NCI-H524 treated with DMSO at 0.1 percent for 48 hours (cell line): Measurements from ENCODE around the gene RBBP8NL.

Experiments used
- DNase-seq: peaks from one replicate; lab custom pipeline; 2025; lab: John Stamatoyannopoulos, UW

The RBBP8NL gene

DNA sequence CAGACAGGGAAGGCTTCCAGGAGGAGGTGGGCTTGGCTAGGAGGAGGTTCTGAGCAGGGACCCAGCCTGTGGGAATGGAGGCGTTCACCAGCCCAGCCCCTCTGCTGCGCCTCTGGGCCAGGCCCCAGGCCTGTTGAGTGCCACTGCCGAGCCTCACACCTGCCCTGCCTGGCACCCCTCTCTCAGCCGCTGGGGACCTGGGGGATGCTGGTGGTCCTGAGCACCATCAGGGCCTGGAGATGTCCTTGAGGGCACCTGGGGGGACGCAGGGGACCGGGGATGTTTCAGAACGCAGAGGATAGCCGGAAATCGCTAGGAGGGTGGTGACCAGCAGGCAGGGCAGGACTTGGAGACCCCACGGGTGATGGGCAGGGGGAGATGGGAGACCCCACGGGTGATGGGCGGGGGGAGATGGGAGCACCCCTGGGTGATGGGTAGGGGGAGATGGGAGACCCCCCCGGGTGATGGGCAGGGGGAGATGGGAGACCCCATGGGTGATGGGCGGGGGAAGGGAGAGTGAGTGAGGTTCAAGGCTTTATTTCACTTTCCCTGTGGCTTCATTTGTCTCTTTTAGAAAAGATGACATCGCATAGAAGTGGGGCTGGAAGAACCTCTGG lies 35.7 kb upstream of the RBBP8NL start:
- DNase-seq = no peak

DNA sequence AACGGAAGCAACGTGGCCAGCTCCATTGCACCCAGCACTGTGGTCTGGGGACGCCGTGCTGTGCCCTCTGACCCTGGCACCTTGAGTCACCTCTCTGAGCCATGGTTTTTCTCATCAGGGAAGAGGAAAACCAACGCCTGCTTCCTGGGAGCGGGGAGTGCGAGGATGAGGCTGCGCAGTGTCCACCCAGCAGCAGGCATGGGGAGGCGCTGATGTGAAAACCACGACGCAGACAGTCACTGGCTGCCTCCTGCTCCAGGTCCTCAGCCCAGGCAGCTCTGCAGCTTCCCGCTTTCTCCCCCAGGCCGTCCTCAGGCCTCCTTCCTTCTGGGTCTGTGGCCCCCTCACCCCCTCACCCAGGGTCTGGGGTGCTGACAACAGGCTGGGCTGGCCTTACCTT lies 34.5 kb upstream of the RBBP8NL start:
- no peak for DNase-seq

DNA sequence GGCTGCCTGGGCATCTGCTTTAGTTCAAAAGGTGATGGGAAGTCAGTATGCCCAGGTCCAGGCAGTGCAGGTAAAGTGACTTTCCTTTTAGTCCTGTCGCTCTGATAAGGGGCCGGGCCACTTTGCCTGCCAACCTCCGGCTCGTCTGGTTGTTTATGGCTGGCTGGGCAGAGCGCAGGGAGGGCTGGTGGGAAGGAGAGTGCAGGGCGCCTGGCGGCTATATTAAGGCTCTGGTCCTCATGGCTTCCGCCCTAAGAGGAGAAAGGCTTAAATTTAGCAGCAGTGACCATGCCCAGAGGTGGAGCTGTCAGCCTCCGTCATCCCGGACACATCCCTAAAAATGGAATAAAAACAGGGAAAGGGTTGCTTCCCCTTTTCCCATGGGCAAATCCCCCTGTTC lies 33.8 kb upstream of the RBBP8NL start:
- DNase-seq = no peak

DNA sequence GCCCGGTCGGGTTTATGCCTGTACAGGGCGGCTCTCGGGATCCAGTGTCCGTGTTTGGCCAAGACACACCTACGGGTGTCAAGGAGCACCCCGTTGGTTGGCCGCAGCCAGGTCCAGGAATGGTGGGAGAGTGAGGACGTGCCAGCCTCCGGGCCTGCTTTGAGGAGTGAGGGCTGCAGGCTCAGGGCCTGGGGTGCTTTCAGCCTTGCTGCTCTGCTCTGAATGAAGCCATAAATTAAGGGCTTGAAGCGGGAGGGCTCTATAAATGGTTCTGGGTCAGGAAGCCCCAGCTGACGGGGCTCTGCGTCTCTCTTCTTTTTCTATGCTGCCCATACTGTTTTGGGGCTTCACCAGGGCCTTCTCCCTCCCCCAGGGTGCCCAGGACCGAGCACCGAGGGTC lies 33.3 kb upstream of the RBBP8NL start:
- DNase-seq = no peak

DNA sequence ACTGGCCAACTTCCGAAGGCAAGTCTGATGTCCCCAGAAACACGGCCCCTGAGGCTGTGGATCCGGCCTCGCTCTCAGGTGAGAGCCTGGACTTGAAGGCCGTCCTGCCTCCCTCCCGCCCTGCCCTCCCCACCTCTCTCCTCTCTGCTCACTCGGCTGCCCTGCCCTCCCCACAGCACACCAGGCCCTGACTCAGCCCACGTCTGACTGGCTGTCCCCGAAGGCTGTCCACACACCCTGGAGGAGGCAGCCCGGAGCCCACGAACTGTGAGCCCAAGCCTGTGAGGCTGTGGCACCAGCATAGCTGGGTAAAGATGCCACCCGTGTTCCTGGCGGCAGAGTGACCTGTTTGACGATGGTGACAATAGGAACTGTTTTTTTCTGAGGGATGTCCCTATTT lies 32.1 kb upstream of the RBBP8NL start:
- DNase-seq = no peak

DNA sequence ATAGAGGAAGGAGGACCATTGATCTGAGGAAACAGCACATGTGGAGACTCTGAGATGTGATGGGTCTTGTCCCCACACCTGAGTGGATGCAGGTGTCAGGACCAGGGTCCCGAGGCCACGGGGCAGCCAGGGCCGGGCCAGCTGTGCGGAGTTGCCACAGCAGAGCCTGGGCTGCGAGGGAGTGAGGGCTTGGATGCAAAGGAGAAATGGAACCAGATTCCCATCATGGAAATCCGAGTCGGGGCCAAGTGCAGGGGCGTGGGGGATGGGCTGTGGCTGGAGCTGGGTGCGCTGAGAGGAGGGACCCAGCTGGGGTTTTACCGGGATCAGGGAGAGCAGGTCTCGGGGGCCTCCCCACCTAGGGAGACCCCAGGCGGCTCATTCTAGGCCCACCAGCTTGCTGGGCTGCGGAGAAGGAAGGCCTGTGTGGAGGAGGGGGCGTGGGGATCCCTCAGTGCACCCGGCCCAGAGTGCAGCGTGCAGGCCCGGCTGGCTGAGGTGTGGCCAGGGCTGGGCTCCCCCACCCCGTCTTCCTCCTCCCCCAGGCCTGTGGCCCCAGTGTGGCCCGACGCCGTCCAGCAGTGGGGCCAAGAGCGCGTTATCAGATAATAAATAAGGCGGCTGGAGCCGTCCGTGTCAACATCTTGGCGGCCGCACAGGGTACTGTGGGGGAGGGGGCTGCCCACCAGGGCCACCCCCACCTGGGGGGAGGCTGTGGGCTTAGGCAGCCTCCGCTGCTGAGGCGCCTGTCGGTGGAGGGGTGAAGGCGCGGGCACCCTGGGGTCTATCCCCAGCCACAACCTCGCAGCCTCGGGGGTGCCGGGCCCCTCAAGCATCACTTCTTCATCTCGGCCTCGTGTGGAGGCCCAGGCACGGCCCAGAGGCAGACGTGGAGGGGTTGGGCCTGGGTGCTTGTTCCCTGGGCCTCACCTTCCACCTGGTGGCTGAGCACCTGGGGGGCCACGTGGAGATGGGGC lies 31.2 kb upstream of the RBBP8NL start:
- no peak for DNase-seq

DNA sequence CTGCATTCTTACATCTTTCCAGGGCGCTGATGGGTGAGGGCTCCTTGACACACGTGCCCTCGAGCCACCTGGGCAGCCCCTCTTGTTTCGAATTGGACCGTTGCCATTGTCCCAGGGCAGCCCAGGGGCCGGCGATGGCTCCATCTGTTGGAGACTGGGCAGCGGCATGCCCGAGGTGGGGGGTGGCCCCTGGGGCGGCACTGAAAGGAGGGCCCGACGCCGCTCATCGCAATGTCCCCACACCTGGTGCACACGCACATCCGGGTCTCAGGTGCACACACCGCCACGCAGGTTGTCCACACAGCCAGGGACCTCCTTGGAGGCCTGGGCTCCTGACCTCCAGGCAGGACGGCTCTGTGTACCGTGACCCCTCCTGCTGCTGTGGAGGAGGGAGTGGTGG lies 30.5 kb upstream of the RBBP8NL start:
- no peak for DNase-seq

DNA sequence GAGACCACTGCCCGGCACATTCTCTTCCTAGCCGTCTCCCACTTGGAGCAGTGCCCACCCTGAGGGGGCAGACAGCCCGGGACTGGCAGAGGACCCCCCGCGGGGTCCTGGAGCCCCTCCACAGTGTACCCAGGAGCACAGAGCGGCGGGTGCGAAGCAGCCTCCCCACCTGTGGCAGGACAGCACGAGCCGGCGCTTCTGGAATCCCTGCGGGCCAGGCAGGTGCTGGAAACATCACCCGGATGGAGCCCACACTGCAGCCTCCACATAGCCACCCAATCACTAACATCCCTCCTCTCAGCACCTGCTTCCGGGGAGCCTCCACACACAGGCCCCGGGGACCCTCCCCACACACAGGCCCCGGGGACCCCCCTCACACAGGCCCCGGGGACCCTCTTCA lies 29.8 kb upstream of the RBBP8NL start:
- DNase-seq = no peak

DNA sequence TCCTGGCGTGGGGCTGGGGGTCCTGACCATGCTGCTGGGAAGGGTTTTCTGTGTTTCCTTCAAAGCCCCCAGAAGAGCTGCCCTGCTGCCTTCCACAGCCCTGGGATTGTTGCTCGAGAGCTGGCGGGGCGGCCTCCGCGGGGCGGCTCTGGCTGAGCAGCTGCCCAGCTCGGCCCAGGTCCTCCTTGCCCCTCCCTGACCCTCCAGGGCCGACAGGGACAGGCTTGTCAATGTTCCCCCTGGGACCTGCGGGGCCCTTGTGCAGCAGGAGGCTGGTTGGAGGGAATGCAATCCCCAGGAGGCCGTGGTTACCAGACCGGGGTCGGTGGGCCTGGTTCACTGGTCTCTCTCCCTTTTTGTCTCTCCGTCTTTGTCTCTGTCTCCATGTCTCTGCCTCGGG lies 28.6 kb upstream of the RBBP8NL start:
- no peak for DNase-seq

DNA sequence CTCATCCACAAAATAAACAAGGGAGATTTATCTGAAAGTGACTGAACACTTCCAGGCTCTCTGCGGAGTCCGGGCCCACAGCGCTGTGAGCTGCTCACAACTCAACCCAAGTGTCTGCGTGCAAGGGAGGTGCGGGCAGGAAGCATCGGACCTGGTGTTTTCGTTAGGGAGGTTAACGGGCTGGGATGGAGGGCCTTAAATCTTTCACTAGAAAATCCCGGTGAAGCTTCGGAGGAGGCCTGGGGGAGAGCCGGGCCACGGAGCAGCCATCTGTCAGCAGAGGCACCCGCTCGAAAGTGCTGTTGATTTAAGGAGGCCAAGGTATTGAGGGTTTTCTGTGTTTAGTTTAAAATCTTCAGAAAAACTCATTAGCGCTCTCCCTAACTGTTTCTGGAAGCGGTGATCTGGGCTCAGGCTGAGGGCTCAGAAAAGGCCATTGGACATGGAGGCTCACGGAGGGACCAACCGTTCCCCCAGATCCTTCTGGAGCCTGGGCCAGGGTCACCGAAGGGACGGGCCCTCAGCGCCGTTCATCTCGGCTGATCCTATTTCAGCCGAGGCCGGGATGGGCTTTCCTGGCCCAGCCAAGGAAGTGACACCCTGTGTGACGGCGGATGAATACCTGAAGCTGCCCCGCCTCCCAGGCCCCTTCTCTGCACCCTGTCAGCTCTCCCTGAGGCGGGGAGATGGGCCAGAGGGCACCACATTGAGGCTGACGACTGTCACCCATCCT lies 27.7 kb upstream of the RBBP8NL start:
- no peak for DNase-seq

DNA sequence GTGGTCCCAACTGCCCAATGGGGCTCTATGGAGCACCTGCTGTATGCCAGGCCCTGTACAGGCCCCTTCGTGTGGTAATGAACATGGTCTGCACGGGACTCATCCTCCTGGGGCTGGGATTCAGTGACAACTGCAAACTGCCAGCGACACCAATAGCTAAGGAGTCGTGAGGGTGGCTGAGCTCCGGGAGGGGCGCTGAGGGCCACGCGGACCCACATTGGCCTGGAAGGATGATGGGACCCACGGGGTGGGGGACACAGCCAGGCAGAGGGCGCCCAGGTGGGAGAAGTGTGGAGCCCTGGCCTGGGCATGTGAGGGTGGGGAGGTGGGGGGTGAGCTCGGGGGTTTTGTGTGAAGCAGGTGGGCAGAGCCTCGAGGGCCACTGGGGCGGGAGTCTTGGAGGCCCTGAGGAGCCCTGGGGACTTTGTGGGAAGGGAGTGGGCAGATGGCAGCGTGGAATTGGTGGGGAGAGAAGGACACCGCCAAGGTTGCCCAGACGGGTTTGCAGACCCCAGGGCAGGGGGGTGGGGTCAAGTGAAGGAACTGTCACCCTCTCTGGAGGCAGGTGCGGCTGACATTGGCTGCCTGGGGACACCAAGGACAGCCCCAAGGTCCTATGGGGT lies 26.0 kb upstream of the RBBP8NL start:
- no peak for DNase-seq

DNA sequence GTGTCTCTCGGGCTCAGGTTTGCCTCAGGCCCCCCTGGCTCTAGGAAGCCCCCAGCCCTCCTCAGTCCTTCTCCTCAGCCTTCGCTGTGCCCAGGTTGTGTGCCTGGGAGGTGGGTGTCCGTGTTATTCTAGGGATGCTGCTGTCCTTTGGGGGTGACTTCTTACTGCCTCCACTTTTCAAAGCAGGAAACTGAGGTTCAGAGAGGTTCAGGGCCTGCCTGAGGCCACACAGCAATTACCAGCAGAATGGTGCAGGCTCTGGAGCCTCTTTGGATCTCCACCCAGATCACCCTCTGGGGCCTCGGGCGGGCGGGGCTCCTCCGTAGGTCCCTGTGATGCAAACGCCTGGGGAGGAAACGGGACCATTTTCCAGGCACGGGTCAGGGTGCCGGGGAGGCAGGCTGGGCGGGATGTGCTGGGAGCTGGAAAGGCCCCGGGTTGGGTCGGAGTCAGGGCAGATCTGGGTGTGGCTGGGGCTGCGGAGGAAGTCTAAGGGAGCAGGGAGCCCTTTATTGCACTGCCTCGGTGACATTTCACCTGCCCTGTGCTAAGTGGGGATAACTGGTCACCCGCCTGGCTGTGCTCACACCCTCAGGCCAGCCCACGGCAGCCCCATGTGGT lies 25.2 kb upstream of the RBBP8NL start:
- no peak for DNase-seq

DNA sequence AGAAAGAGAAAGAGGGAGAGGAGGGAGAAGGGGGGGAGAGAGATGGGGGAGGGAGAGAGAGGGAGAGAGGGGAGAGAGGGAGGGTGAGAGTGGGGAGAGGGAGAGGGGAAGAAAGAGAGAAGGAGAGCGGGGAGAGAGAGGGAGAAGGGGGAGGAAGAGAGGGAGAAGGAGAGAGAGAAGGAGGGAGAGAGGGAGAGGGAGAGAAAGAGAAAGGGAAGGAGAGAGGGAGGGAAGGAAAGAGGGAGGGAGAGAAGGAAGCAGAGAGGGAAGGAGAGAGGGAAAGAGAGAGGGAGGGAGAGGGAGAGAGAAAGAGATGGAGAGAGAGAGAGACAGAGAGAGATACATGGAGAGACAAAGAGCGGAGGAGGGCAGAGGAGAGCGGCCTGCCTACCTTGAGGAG lies 24.6 kb upstream of the RBBP8NL start:
- no peak for DNase-seq

DNA sequence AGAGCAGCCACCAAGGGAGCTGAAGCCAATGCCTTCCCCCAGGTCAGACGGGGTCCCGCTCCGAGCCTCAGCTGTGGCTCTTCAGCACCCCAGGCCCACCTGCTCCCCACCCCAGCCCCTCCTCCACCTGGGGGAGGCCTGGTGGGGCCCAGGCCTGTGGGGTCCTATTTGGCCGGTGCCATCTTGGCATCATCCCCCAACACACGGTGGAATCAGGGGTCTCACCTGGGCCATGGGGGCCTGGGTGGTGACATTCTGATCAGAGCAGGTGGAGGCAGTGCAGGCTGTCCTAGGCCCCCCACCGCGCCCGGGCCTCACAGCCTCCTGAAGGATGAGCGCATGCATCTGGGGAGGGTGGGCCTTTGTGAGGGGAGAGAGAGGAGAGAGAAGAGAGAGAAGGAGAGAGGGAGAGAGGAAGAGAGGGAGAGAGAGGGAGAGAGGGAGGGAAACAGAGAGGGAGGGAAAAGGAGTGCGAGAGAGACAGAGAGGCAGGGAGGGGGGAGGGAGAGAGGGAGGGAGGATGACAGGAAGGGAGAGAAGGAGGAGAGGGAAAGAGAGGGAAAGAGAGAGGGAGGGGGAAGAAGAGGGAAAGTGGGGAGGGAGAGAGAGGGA lies 23.9 kb upstream of the RBBP8NL start:
- no peak for DNase-seq

DNA sequence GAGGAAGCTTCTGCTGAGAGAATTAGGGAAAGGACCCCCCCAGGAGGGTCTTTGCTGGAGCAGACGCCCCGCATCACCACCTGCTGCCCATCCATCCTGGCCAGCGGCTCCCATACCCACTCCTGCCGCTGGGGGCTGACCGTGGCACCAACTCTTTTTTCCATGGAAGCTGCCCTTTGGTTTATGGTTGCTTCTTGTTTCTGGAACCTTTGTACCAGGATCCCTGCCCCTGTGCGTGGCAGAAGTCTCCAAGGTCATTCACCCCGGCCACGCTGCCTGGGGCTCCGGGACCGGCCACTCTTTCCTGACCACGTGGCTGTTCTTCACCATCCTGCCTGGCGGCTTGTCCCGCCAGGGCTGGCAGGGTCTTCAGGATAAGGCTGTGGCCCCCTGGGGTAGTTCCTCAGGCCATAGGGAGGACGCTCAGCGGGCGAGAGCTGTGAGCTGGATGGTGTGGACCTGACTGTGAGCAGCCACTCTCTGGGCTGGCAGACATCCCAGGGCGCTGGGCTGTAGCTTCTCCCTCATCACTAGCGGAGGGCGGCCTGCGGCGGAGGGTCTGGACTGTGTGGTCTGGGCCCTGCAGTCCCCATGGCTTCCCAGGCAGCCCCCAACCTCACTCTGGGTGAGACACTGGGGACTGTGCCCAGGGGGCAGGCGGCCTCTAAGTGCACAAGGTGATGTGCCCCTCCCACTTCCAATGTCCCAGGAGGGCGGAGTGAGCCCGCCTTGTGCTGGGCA lies 22.8 kb upstream of the RBBP8NL start:
- DNase-seq = no peak

DNA sequence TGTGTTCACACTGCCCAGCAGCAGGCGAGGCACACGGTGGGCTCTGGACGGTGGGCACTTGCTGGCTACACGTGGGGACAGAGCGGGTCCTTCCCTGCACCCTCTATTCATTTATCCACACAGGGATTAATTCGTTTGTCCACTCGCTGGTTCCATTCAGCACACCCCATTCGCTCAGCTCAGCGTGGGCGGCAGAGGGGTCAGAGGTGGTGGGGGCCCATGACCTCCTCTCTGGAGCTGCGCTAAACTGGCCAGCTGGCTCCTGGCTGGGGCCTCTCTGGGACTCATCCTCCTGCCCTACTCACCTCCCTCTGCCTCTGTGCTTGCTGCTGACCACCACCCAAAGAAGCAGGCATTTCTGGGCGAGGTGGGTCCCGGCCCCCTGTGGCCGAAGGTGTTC lies 21.4 kb upstream of the RBBP8NL start:
- no peak for DNase-seq

DNA sequence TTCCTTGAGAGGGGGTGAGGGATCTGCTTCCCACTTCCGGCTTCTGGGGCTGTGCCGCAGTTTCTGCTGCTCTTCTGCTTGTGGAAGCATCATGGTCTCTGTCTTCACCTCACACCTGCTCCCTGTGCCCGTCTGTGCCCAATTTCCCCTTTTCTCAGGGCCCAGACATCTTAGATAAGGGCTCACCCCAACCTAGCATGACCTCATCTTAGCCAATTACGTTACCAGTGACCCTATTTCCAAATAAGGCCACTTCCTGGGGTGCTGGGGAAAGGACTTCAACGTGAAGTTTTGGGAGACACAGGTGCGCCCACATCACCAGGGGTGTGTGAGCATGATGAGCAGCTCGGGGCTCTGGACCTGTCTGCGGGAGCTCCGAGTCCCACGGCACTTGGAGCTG lies 20.7 kb upstream of the RBBP8NL start:
- DNase-seq = no peak

DNA sequence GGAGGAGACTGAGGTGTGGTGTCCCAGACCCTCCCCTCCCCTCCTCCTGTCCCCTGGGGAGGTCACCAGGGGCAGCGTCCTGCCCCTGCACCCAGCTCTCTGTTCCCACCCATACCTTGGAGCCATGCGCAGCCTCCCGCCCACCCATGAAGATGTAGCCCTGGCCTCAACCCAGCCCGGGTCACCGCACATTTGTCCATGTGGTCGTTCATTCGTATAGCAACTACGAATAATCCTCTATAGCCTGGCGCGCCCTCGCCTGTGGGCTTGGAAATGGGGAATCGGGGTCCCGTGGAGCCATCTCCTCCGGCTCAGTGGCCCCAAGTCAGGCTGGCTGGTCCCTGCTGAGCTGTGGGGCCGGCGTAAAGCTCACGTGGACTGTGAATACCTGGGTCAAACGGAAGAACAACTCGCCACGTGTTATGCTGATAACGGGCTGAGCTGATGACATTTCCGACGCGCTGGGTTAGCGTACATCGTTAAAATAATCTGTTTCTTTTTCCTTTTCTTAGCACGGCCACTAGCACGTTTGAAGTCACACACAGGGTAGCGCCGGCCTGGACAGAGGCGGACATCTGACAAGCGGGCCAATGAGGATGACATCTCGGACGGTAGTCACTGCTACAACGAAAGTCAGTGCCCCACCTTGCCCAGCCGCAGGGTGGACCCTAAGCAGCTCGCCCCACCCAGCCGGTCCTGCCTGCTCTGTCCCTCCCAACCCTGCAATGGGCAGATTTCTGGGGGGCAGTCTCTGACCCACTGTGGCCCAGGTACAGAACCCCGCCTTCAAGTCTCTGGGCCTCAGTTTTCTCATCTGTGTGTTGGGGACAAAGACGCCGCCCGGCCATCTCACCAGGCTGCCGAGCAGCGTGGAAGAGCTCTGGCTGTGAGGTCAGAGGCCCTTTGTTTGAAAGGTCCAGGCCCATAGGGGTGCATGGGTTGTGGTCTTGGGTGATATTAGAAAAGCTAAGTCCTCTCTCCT lies 19.8 kb upstream of the RBBP8NL start:
- no peak for DNase-seq

DNA sequence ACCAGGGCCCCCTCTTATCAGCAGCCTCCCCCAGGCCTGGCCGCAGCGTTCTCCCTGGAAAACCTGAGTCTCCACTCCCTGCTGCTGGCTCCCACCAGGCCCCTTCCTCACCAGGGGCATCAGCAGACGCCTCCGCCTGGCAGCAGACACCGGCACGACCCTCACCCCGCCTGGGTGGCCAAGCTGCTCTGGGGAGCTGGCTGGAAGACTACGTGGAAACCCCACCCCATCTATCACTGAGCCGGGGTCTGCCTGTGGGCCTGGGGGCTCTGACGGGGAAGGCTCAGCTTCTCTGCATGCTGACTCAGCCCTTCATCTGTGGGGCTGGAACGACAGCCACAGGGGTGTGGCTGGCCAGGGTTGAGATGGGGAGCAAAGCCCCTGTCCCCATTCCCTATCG lies 19.1 kb upstream of the RBBP8NL start:
- no peak for DNase-seq
